ENCODE data around the gene SF3B1.
"Not testable (repeated sequence)": the region's sequence is repeated elsewhere in the genome, so short reads cannot be mapped to it uniquely, and the experiment has no call there.

The SF3B1 gene

GRCh38 chr2:197379308-197379917 is 55.4 kb downstream of the SF3B1 start:
- not testable (repeated sequence) for DNase-seq

- DNase-seq: no peak
These were observed 56.1 kb downstream of the SF3B1 start for GRCh38 chr2:197378494-197379307.

DNA sequence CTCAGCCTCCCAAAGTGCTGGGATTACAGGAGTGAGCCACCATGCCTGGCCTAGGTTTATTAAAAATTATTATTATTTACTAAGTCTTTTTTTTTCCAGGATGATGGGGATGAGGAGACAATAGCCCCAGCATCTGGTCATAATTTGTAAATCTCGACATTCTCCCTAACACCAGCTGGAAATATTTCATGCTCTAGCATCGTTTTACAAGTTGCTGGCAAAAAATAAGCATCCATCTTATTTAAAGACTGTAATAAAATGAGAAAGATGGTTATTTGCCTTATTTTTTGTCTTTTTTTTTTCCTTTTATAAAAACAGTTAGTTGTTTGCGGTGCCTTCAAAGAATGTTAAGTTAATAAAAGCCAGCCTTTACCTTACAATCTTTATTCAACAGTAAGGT is 56.7 kb downstream of the SF3B1 start:
- no peak for DNase-seq

DNA sequence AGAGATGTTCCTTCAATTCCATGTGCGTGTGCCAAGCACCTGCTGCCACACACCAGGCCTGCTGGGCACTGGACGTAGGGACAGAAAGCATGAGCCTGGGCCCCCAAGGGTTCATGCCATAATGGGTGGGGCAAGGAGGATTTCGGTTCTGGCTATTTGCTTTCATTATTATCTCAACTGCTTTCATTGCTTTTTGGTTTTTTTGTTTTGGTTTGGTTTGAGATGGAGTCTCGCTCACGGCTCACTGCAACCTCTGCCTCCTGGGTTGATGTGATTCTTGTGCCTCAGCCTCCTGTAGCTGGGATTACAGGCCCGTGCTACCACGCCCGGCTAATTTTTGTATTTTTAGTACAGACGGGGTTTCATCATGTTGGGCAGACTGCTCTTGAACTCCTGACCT is 57.2 kb downstream of the SF3B1 start:
- DNase-seq: no peak

DNA sequence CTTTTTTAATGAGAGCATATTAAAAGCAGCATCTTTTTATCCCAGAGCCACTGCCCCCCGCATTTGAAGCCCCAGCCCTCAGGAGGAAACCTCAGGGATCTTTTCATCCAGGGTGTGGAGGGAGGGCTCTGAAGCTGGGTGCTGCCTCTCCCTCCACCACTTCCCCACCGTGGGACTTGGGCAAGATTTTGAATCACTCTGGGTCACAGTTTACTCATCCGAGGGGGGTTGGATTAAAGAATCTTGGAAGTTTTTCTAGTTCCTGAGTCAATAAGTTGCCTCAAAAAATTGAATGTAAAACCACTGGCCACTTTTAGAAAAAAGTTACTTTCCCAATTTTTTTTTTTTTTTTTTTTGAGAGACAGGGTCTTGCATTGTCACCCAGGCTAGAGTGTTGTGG is 62.2 kb downstream of the SF3B1 start:
- no peak for DNase-seq

DNA sequence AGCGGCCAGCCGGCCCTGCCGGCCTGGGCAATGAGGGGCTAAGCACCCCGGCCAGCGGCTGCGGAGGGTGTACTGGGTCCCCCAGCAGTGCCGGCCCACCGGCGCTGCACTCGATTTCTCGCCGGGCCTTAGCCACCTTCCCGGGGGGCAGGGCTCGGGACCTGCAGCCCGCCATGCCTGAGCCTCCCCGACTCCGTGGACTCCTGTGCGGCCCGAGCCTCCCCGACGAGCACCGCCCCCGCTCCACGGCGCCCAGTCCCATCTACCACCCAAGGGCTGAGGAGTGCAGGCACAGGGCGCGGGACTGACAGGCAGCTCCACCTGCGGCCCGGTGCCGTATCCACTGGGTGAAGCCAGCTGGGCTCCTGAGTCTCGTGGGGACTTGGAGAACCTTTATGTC is 64.2 kb downstream of the SF3B1 start:
- DNase-seq: not testable (repeated sequence)

DNA sequence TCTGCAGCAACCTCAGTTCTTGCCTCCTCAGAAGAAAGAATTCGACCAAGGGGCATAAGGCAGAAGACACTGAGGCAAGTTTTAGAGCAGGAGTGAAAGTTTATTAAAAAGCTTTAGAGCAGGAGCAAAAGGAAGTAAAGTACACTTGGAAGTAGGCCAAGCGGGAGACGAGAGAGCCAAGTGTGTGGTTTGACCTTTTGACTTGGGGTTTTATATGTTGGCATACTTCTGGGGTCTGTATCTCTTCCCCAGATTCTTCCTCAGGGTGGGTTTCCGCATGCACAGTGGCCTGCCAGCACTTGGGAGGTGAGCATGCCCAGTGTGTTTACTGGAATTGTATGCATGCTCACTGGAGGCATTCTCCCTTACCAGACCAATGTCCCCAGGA is 64.9 kb downstream of the SF3B1 start:
- no peak for DNase-seq

DNA sequence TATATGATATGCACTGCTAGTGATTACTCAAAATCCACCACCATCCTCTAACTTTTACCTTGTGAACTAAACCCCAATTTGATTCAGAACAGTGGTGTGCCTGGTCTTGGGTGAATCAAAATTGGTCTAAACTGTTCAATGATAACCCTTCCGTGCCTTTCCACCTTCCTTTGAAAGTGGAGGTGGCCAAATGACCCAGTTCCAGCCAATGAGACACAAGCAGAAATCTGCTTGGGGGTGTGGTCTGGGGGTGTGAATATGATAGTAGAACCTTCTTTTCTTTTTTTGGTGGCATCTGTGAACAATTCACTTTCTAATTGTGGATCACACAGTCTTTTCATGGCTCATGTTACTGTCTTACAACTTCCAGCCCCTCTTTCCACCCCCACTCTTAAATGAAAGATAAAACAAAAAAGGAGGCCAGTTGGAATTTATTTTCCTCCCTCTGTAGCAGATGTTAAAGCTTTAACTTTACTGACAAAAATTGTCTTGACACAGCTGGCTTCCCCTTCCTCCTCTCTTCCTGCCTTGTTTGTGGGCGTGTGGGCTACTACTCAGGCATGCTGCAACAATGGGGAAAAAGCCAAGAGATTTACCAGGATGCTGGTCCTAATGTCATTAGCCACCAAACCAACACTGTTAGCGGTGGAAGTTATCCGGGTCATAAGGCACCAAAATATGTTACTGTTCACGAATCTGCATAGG is 65.4 kb downstream of the SF3B1 start:
- DNase-seq: peak; percentile 27

GRCh38 chr2:197368412-197368811 is 66.4 kb downstream of the SF3B1 start:
- no peak for DNase-seq

DNA sequence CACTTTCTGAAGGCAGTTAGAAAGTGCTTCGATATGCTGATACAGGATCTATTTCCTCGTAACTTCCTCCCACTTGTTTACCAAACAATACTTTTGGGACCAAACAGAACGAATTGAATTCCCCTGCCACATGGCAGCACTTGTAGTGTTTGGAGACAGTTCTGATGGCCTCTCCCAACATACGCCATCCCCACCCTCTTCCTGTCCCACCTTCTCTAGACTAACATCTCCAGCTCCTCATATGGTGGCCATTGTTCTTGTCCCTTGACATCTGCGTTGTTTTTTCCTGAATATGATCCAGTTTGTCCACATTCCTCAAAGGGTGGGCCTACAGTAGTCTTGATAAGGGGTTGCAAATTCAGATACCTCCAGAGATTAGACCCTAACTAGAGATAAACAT is 70.8 kb downstream of the SF3B1 start:
- DNase-seq: no peak

- DNase-seq: no peak
These were observed 74.1 kb downstream of the SF3B1 start for GRCh38 chr2:197360744-197361156.

DNA sequence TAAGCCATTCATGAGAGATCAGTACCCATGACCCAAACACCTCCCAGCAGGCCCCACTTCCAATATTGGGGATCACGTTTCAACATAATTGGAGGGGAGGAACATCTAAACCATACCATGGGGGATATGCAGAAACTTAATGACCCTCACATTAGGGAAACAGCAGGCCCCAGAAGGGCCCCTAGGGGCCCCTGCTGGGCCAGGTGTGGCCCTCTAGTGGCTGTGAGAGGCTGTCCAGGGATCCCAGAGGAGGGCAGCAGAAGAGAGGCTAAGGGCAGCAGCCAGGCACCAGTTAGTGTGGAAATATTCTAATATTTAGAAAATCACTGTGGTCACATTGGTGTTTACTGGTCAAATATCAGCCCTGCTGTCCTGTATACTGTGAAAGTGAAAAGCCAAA is 75.0 kb downstream of the SF3B1 start:
- no peak for DNase-seq

GRCh38 chr2:197358931-197359330 is 75.9 kb downstream of the SF3B1 start:
- DNase-seq: no peak

GRCh38 chr2:197357986-197358385 is 76.8 kb downstream of the SF3B1 start:
- DNase-seq: no peak

DNA sequence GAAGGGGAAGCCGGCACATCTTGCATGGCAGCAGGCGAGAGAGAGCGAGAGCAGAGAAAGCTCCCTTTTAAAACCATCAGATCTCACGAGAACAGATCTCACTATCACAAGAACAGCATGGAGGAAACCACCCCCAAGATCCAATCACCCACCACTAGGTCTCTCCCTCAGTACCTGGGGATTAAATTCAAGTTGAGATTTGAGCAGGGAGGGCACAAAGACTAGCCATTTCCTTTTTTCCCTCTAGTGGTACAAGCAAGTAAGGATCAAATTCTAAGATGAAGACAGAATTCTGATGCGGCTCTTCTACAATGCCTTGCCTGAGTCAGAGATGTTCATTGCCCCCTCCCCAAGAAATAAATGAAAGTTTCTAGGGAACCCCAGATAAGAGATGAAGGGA is 78.7 kb downstream of the SF3B1 start:
- no peak for DNase-seq

DNA sequence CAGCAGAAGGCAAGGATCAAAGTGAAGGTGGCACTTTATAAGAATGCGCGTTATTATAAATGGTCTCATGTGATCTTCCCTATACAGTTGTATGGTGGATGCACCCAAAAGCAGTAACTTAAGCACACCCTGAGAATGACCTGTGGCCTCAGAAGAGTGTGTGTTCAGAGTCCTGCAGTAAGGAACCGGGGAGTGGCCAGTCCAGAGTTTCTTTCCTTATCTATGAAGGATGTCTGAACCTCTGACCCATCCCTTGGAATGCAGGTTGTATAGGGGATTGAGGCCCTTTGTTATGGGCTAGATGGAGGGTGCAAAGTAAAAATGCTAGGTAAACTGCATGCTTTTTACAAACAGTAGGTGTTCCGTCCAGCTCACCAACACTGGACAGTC is 80.7 kb downstream of the SF3B1 start:
- DNase-seq: no peak

- no peak for DNase-seq
These were observed 81.2 kb downstream of the SF3B1 start for GRCh38 chr2:197353393-197354168.

GRCh38 chr2:197349699-197350098 is 85.1 kb downstream of the SF3B1 start:
- no peak for DNase-seq

GRCh38 chr2:197348721-197349360 is 86.0 kb downstream of the SF3B1 start:
- DNase-seq: no peak

- no peak for DNase-seq
These were observed 88.9 kb downstream of the SF3B1 start for GRCh38 chr2:197345846-197346370.

DNA sequence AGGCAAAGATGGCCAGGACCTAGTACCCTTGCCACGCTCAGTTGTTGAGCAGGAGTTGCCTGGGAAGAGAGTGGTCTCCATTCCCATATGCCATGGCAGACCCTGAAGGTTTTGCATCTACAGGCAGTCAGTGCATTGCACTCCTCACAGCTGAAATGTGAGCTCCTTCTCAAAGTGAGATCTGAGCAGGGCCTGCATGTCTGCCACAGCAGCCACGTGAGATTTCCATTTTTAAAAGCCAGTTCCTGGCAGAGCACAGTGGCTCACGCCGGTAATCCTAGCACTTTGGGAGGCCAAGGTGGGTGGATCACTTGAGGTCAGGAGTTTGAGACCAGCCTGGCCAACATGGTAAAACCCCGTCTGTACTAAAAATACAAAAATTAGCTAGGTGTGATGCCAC is 90.9 kb downstream of the SF3B1 start:
- not testable (repeated sequence) for DNase-seq

- no peak for DNase-seq
These were observed 94.2 kb downstream of the SF3B1 start for GRCh38 chr2:197340591-197340990.
